Neural cell (in vitro differentiated cells): Measurements from ENCODE around the gene LY6G6F. TPM values are rescaled to one million over a fixed set of nuclear protein-coding genes. Genes with fewer than 3 reads are reported as not detected.

Experiments
- H2AFZ ChIP-seq: fragments of 200-600, 300-800 bp; sonication (generic), shearing (Covaris generic); 2 replicates; pipeline ENCODE4 v1.6.0; 2014; ENCODE audit warnings: low read depth, mild to moderate bottlenecking, antibody characterized with exemption, low read length, moderate library complexity
- H3F3A ChIP-seq: fragments of 200-600 bp; shearing (Covaris generic); 2 replicates; pipeline ENCODE4 v1.6.1; 2016; ENCODE audit warnings: mild to moderate bottlenecking, moderate library complexity, mixed read lengths, antibody characterized with exemption, low read length; ENCODE audit not compliant: insufficient read depth, poor library complexity, severe bottlenecking
- H3K27ac ChIP-seq: fragments of 200-600, 300-800 bp; sonication (generic), shearing (Covaris generic); 2 replicates; pipeline ENCODE4 v1.5.1; 2014; ENCODE audit warnings: mild to moderate bottlenecking, low read length, moderate library complexity
- H3K27me3 ChIP-seq: fragments of 300-800, 200-600 bp; sonication (generic), shearing (Covaris generic); 2 replicates; pipeline ENCODE4 v1.6.0; 2014; ENCODE audit warnings: mild to moderate bottlenecking, low read depth, low read length, moderate library complexity; ENCODE audit not compliant: insufficient read depth
- H3K36me3 ChIP-seq: fragments of 300-800, 200-600 bp; sonication (generic), shearing (Covaris generic); 2 replicates; pipeline ENCODE4 v1.5.1; 2014; ENCODE audit warnings: mild to moderate bottlenecking, antibody characterized with exemption, low read length, moderate library complexity; ENCODE audit not compliant: insufficient read depth
- H3K4me2 ChIP-seq: fragments of 300-800, 200-600 bp; sonication (generic), shearing (Covaris generic); 2 replicates; pipeline ENCODE4 v1.6.0; 2014; ENCODE audit warnings: mild to moderate bottlenecking, low read length
- H3K4me3 ChIP-seq: fragments of 300-800, 200-600 bp; sonication (generic), shearing (Covaris generic); 2 replicates; pipeline ENCODE4 v1.5.1; 2014; ENCODE audit warnings: mild to moderate bottlenecking, low read length, moderate library complexity
- H3K79me2 ChIP-seq: fragments of 200-600 bp; shearing (Covaris generic); replicated peaks from 2 replicates; pipeline ENCODE4 v1.6.0; 2014; ENCODE audit warnings: mild to moderate bottlenecking, low read length, moderate library complexity; ENCODE audit not compliant: insufficient read depth
- H3K9ac ChIP-seq: fragments of 300-800, 200-600 bp; sonication (generic), shearing (Covaris generic); 2 replicates; pipeline ENCODE4 v1.6.1; 2016; ENCODE audit warnings: mild to moderate bottlenecking, low read length, mixed read lengths
- H3K9me2 ChIP-seq: fragments of 200-600 bp; shearing (Covaris generic); 2 replicates; pipeline ENCODE4 v1.6.1; 2016; ENCODE audit warnings: mild to moderate bottlenecking, low read length, mixed read lengths; ENCODE audit not compliant: insufficient read depth
- H3K9me3 ChIP-seq: fragments of 200-600, 300-800 bp; sonication (generic), shearing (Covaris generic); 2 replicates; pipeline ENCODE4 v1.6.1; 2016; ENCODE audit warnings: mild to moderate bottlenecking, mixed run types, low read length, moderate library complexity, mixed read lengths
- H4K20me1 ChIP-seq: fragments of 200-600 bp; shearing (Covaris generic); 2 replicates; pipeline ENCODE4 v1.6.1; 2016; ENCODE audit warnings: mild to moderate bottlenecking, mixed run types; ENCODE audit not compliant: insufficient read depth
- EP300 ChIP-seq: fragments of 450-650 bp; conservative IDR thresholded peaks from 2 replicates; pipeline ENCODE4 v1.6.1; 2014; ENCODE audit warnings: antibody characterized with exemption, mild to moderate bottlenecking, moderate library complexity; ENCODE audit not compliant: poor library complexity, severe bottlenecking
- EZH2 ChIP-seq: fragments of 200-600, 300-800 bp; shearing (Covaris generic), sonication (generic); IDR thresholded peaks from 2 replicates; pipeline ENCODE4 v1.6.1; 2014; ENCODE audit warnings: antibody characterized with exemption, low read length, borderline replicate concordance, mild to moderate bottlenecking; ENCODE audit not compliant: insufficient read depth, poor library complexity, severe bottlenecking
- MXI1 ChIP-seq: fragments of 450-650 bp; conservative IDR thresholded peaks from 2 replicates; pipeline ENCODE4 v1.6.1; 2014; ENCODE audit warnings: antibody characterized with exemption, mild to moderate bottlenecking; ENCODE audit not compliant: poor library complexity, severe bottlenecking
- POLR2AphosphoS5 ChIP-seq: IDR thresholded peaks from 2 replicates; pipeline ENCODE4 v1.6.1; 2012
- RAD21 ChIP-seq: fragments of 450-650 bp; conservative IDR thresholded peaks from 2 replicates; pipeline ENCODE4 v1.6.1; 2014; ENCODE audit warnings: antibody characterized with exemption, mild to moderate bottlenecking, moderate library complexity
- SMC3 ChIP-seq: fragments of 450-650 bp; conservative IDR thresholded peaks from 2 replicates; pipeline ENCODE4 v1.6.1; 2014; ENCODE audit warnings: antibody characterized with exemption, mild to moderate bottlenecking, moderate library complexity; ENCODE audit not compliant: poor library complexity
- TAF1 ChIP-seq: IDR thresholded peaks from 2 replicates; pipeline ENCODE4 v1.6.1; 2012; ENCODE audit warnings: low read depth
- polyA plus RNA-seq: library from polyadenylated mRNA; depleted of rRNA; stranded (reverse); fragments of >200 nt; gene quantifications from 2 replicates; pipeline ENCODE4 v1.2.3, GENCODE V29; 2014
- TF ChIP-seq, protein P1 (sequence below): fragments of 450-650 bp; IDR thresholded peaks from 2 replicates; pipeline ENCODE4 v1.5.1; 2014; ENCODE audit warnings: antibody characterized with exemption, mild to moderate bottlenecking, moderate library complexity; ENCODE audit not compliant: poor library complexity, severe bottlenecking
- TF ChIP-seq, protein P2 (sequence below): IDR thresholded peaks from 2 replicates; pipeline ENCODE4 v1.6.1; 2012; ENCODE audit warnings: borderline replicate concordance

LY6G6F gene
- polyA plus RNA-seq, 1 donor from 2014 or later, result not detected

DNA sequence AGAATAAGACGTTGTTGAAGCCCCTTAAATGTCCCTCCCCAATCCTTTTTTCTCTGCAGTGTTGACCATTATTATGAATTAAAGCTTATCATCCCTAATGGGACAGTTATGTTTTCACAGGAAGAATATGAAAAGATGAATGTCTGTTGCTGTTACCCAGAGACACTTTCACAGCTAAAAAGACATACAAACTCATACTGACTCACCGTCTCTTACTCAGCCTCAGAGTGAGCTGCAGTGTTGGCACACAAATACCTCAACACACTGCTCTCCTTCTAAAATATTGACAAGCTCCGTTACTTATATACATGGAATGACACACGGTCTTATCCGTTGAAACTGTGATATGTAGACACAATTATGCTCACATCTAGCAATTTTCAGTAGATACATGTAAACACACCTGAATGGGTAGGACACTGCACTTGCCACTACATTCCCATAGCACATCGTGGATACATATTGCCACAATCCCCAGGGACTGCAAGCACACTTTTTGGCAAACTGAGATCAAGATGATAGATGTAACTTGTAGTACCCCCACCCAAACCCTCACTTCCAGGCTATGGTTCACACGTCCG, 46.2 kb downstream of the LY6G6F start:
- Histone ChIP-seq H4K20me1 (no peaks in the 10 kb centered on the region), H3F3A (no peaks in the 10 kb centered on the region), H3K4me2 (no peak overlapping the region), H3K9ac (no peak overlapping the region), H3K79me2 (no peaks in the 10 kb centered on the region), H3K27ac (no peak overlapping the region), H3K9me2 (no peaks in the 10 kb centered on the region), H3K36me3 (no peaks in the 10 kb centered on the region), H3K9me3 (no peaks in the 10 kb centered on the region), H2AFZ (no peak overlapping the region), H3K4me3 (no peak overlapping the region), H3K27me3 (no peaks in the 10 kb centered on the region)
- TF ChIP-seq EZH2 (no peak), MXI1 (no peak), POLR2AphosphoS5 (no peak), SMC3 (no peak), RAD21 (no peak), EP300 (no peak), TAF1 (no peak)
- TF ChIP-seq, protein P1, sequence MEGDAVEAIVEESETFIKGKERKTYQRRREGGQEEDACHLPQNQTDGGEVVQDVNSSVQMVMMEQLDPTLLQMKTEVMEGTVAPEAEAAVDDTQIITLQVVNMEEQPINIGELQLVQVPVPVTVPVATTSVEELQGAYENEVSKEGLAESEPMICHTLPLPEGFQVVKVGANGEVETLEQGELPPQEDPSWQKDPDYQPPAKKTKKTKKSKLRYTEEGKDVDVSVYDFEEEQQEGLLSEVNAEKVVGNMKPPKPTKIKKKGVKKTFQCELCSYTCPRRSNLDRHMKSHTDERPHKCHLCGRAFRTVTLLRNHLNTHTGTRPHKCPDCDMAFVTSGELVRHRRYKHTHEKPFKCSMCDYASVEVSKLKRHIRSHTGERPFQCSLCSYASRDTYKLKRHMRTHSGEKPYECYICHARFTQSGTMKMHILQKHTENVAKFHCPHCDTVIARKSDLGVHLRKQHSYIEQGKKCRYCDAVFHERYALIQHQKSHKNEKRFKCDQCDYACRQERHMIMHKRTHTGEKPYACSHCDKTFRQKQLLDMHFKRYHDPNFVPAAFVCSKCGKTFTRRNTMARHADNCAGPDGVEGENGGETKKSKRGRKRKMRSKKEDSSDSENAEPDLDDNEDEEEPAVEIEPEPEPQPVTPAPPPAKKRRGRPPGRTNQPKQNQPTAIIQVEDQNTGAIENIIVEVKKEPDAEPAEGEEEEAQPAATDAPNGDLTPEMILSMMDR, result no peak
- TF ChIP-seq, protein P2, sequence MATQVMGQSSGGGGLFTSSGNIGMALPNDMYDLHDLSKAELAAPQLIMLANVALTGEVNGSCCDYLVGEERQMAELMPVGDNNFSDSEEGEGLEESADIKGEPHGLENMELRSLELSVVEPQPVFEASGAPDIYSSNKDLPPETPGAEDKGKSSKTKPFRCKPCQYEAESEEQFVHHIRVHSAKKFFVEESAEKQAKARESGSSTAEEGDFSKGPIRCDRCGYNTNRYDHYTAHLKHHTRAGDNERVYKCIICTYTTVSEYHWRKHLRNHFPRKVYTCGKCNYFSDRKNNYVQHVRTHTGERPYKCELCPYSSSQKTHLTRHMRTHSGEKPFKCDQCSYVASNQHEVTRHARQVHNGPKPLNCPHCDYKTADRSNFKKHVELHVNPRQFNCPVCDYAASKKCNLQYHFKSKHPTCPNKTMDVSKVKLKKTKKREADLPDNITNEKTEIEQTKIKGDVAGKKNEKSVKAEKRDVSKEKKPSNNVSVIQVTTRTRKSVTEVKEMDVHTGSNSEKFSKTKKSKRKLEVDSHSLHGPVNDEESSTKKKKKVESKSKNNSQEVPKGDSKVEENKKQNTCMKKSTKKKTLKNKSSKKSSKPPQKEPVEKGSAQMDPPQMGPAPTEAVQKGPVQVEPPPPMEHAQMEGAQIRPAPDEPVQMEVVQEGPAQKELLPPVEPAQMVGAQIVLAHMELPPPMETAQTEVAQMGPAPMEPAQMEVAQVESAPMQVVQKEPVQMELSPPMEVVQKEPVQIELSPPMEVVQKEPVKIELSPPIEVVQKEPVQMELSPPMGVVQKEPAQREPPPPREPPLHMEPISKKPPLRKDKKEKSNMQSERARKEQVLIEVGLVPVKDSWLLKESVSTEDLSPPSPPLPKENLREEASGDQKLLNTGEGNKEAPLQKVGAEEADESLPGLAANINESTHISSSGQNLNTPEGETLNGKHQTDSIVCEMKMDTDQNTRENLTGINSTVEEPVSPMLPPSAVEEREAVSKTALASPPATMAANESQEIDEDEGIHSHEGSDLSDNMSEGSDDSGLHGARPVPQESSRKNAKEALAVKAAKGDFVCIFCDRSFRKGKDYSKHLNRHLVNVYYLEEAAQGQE, result no peak

DNA sequence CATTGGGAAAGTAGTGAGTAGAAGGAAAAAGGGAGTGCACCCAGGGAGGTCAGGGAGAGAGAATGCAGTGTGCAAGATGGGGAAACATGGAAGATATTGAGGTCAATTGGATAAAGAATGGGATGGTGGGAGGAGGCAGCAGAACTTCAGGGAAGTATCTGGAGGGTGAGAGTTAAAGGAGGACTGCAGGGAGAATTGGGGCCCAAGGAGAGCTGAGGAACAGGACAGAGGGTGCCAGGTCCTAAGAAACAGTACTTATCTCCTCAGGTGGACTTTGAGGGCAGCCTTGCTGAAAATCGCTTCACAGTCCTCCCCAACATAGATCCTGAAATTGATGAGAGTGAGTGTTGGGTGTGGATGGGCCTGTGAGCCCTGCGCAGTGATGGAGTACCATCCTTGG, 51.6 kb downstream of the LY6G6F start:
- no peaks in the 10 kb centered on the region for H4K20me1 ChIP-seq
- H3K9me2 ChIP-seq, result no peaks in the 10 kb centered on the region
- no peak overlapping the region for H3K4me2 ChIP-seq
- TF ChIP-seq MXI1 (no peak), SMC3 (no peak), EP300 (no peak), TAF1 (no peak), EZH2 (no peak), POLR2AphosphoS5 (no peak)
- TF ChIP-seq, protein P2, result no peak
- TF ChIP-seq, protein P1, result no peak
- H3K27me3 ChIP-seq, result no peaks in the 10 kb centered on the region
- no peaks in the 10 kb centered on the region for H3K36me3 ChIP-seq
- H3F3A ChIP-seq, result no peaks in the 10 kb centered on the region
- no peak overlapping the region for H2AFZ ChIP-seq
- no peak overlapping the region for H3K9ac ChIP-seq
- H3K27ac ChIP-seq, result no peak overlapping the region
- no peaks in the 10 kb centered on the region for H3K9me3 ChIP-seq
- H3K79me2 ChIP-seq, result no peaks in the 10 kb centered on the region
- no peak overlapping the region for H3K4me3 ChIP-seq
